Hepatocyte (in vitro differentiated cells): Measurements from ENCODE around the gene COX4I1. TPM values are rescaled to one million over a fixed set of nuclear protein-coding genes. Genes with fewer than 3 reads are reported as not detected.

Experiments
- DNase-seq: peaks from one replicate; pipeline ENCODE4 v3.0.0-alpha.2; 2016; ENCODE audit warnings: low spot score
- H2AFZ ChIP-seq: fragments of 200-600 bp; sonication (generic); 2 replicates; pipeline ENCODE4 v1.6.0; 2016; ENCODE audit warnings: antibody characterized with exemption, mild to moderate bottlenecking
- H3K27ac ChIP-seq: fragments of 200-600 bp; sonication (generic); 2 replicates; pipeline ENCODE4 v1.5.1; 2016; ENCODE audit warnings: mild to moderate bottlenecking
- H3K27me3 ChIP-seq: fragments of 200-600 bp; sonication (generic); 2 replicates; pipeline ENCODE4 v1.6.1; 2016
- H3K36me3 ChIP-seq: fragments of 200-600 bp; sonication (generic); replicated peaks from 2 replicates; pipeline ENCODE4 v1.5.1; 2016; ENCODE audit warnings: low read depth; ENCODE audit not compliant: insufficient read depth
- H3K4me1 ChIP-seq: fragments of 200-600 bp; sonication (generic); 2 replicates; pipeline ENCODE4 v1.5.1; 2016; ENCODE audit warnings: mild to moderate bottlenecking, moderate library complexity; ENCODE audit not compliant: insufficient read depth
- H3K4me2 ChIP-seq: fragments of 200-600 bp; sonication (generic); 2 replicates; pipeline ENCODE4 v1.6.0; 2016
- H3K4me3 ChIP-seq: fragments of 200-600 bp; sonication (generic); 2 replicates; pipeline ENCODE4 v1.5.1; 2016; ENCODE audit warnings: mild to moderate bottlenecking
- H3K79me2 ChIP-seq: fragments of 200-600 bp; sonication (generic); 2 replicates; pipeline ENCODE4 v1.6.0; 2017; ENCODE audit warnings: mild to moderate bottlenecking
- H3K9me2 ChIP-seq: fragments of 200-600 bp; sonication (generic); replicated peaks from 2 replicates; pipeline ENCODE4 v1.6.0; 2017; ENCODE audit warnings: mild to moderate bottlenecking; ENCODE audit not compliant: insufficient read depth
- H3K9me3 ChIP-seq: fragments of 200-600 bp; sonication (generic); 2 replicates; pipeline ENCODE4 v1.5.1; 2016; ENCODE audit warnings: low read depth, mild to moderate bottlenecking
- H4K20me1 ChIP-seq: fragments of 200-600 bp; sonication (generic); 2 replicates; pipeline ENCODE4 v1.6.0; 2016; ENCODE audit warnings: mild to moderate bottlenecking; ENCODE audit not compliant: insufficient read depth, poor library complexity, severe bottlenecking
- EZH2 ChIP-seq: fragments of 200-600 bp; sonication (generic); IDR thresholded peaks from 2 replicates; pipeline ENCODE4 v1.6.1; 2016; ENCODE audit warnings: antibody characterized with exemption, mild to moderate bottlenecking, borderline replicate concordance
- EZH2phosphoT487 ChIP-seq: fragments of 200-600 bp; sonication (generic); IDR thresholded peaks from one replicate; pipeline ENCODE4 v1.6.1; 2018; ENCODE audit warnings: antibody characterized with exemption, mild to moderate bottlenecking, low read depth, moderate library complexity; ENCODE audit not compliant: unreplicated experiment, severe bottlenecking
- WGBS: methylation state at CpG from one replicate; pipeline ENCODE4 v1.1.6; 2016; ENCODE audit warnings: low lambda C conversion rate; ENCODE audit errors: missing lambda C conversion rate; 5-methylcytosine and 5-hydroxymethylcytosine counted together
- polyA plus RNA-seq: library from polyadenylated mRNA; unstranded; fragments of >200 nt; fragmentation: Nextera tagmentation; extraction: Ambion mirVana; gene quantifications from 2 replicates; pipeline ENCODE4 v1.2.1, GENCODE V29; 2016
- total RNA-seq: library from RNA; depleted of rRNA; stranded (reverse); fragments of >200 nt; gene quantifications from 2 replicates; pipeline ENCODE4 v1.2.3, GENCODE V29; 2014
- TF ChIP-seq, protein P1 (sequence below): fragments of 200-600 bp; sonication (generic); IDR thresholded peaks from 2 replicates; pipeline ENCODE4 v1.5.1; 2016; ENCODE audit warnings: antibody characterized with exemption, mild to moderate bottlenecking; ENCODE audit not compliant: poor library complexity

Gene COX4I1
- total and polyA plus RNA-seq, 2 experiments from 2014 or later = 449 to 655 TPM

DNA sequence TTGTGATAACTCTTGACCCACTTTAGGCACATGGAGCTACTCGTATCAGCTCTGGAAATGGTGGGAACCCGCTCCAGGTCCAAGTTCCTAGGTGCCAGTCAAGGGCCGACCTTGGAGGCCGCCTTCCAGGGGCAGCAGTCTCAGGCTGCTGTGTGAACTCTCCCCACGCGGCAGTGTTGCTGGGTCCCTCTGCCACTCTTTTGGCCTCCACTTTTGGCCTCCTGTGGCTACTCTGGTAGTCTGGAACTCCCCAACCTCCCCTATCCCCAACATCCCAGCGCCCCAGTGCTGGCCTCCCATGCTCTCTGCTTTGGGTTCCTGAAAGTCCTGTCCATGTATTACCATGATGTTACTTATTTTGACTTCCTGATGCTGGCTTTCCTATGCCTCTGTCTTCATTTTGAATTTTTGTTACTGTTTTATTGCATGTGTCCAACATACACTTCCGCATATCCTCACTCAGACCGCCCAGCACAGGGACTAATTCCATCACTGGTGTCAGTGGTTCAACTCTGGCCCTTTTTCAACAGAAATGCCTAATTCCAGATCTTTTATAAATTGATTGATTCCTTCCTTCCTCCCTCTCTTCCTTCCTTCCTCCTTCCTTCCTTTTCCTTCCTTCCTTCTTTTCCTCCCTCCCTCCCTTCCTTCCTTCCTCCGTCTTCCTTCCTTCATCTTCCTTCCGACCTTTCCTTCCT lies 44.1 kb downstream of the COX4I1 start:
- TF ChIP-seq EZH2phosphoT487 (no peak), EZH2 (no peak)
- TF ChIP-seq, protein P1, sequence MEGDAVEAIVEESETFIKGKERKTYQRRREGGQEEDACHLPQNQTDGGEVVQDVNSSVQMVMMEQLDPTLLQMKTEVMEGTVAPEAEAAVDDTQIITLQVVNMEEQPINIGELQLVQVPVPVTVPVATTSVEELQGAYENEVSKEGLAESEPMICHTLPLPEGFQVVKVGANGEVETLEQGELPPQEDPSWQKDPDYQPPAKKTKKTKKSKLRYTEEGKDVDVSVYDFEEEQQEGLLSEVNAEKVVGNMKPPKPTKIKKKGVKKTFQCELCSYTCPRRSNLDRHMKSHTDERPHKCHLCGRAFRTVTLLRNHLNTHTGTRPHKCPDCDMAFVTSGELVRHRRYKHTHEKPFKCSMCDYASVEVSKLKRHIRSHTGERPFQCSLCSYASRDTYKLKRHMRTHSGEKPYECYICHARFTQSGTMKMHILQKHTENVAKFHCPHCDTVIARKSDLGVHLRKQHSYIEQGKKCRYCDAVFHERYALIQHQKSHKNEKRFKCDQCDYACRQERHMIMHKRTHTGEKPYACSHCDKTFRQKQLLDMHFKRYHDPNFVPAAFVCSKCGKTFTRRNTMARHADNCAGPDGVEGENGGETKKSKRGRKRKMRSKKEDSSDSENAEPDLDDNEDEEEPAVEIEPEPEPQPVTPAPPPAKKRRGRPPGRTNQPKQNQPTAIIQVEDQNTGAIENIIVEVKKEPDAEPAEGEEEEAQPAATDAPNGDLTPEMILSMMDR = no peak
- WGBS = 98% methylated on average over 9 of the region's 11 CpGs
- no peak for DNase-seq
- H4K20me1 ChIP-seq = no peaks in the 10 kb centered on the region
- no peaks in the 10 kb centered on the region for H3K27me3 ChIP-seq
- no peak overlapping the region for H3K4me2 ChIP-seq
- no peaks in the 10 kb centered on the region for H3K9me3 ChIP-seq
- H3K79me2 ChIP-seq = no peaks in the 10 kb centered on the region
- H2AFZ ChIP-seq = no peak overlapping the region
- peaks cover 7% of the 10 kb centered on the region for H3K4me1 ChIP-seq
- no peak overlapping the region for H3K27ac ChIP-seq
- no peak overlapping the region for H3K4me3 ChIP-seq
- H3K36me3 ChIP-seq = no peaks in the 10 kb centered on the region
- H3K9me2 ChIP-seq = no peaks in the 10 kb centered on the region

- peaks cover 7% of the 10 kb centered on the region for H3K4me1 ChIP-seq
- H2AFZ ChIP-seq = no peak overlapping the region
- H3K4me2 ChIP-seq = no peak overlapping the region
- H3K9me3 ChIP-seq = no peaks in the 10 kb centered on the region
- no peak overlapping the region for H3K27ac ChIP-seq
- no peaks in the 10 kb centered on the region for H3K27me3 ChIP-seq
- no peaks in the 10 kb centered on the region for H3K79me2 ChIP-seq
- no peak overlapping the region for H3K4me3 ChIP-seq
- no peak for DNase-seq
- no peaks in the 10 kb centered on the region for H4K20me1 ChIP-seq
- no peak for TF ChIP-seq EZH2
- no peaks in the 10 kb centered on the region for H3K36me3 ChIP-seq
- no peaks in the 10 kb centered on the region for H3K9me2 ChIP-seq
Observed at GRCh38 chr16:85844169-85844481, 44.6 kb downstream of the COX4I1 start.

- Histone ChIP-seq H3K27ac (no peak overlapping the region), H4K20me1 (no peaks in the 10 kb centered on the region), H3K4me3 (no peak overlapping the region), H2AFZ (no peak overlapping the region), H3K36me3 (no peaks in the 10 kb centered on the region), H3K27me3 (no peaks in the 10 kb centered on the region), H3K79me2 (no peaks in the 10 kb centered on the region), H3K4me2 (peak overlapping the region; percentile 7), H3K9me3 (no peaks in the 10 kb centered on the region), H3K9me2 (no peaks in the 10 kb centered on the region), H3K4me1 (peaks cover 7% of the 10 kb centered on the region)
- TF ChIP-seq, protein P1 = no peak
- TF ChIP-seq EZH2 = no peak
- TF ChIP-seq EZH2phosphoT487 = no peak
- DNase-seq = peak; percentile 54
- 25% methylated on average over 15 of the region's 15 CpGs for WGBS
Observed at GRCh38 chr16:85844786-85845185, 45.3 kb downstream of the COX4I1 start.

DNA sequence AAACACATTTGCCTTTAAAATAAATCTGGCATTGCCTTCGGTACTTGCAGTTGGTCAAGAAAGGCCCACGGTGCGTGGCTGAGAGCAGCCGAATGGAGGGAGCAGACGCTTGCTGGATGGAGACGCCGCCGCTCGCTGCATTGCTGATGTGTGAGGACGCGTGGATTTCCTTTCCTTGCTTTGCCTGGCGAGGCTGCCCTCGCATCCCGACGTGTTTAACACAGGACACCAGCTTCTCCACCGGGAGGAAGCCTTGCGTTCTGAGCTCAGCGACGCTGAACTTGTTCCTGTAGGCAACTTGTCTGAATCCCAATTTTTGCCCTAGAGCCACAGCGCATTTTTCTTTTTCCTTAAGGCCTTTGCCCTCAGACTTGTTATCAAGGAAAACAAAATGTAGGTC lies 45.8 kb downstream of the COX4I1 start:
- Histone ChIP-seq H3K4me3 (no peak overlapping the region), H3K4me1 (peaks cover 7% of the 10 kb centered on the region), H3K9me3 (no peaks in the 10 kb centered on the region), H2AFZ (no peak overlapping the region), H3K27me3 (no peaks in the 10 kb centered on the region), H3K27ac (no peak overlapping the region), H3K9me2 (no peaks in the 10 kb centered on the region), H4K20me1 (no peaks in the 10 kb centered on the region), H3K79me2 (no peaks in the 10 kb centered on the region), H3K4me2 (peak overlapping the region; percentile 7), H3K36me3 (no peaks in the 10 kb centered on the region)
- no peak for DNase-seq
- WGBS = 76% methylated on average over 20 of the region's 20 CpGs
- TF ChIP-seq, protein P1 = no peak
- TF ChIP-seq EZH2 (no peak), EZH2phosphoT487 (no peak)
